Activated CD8-positive, alpha-beta memory T cell treated with anti-CD3 and anti-CD28 coated beads, Interleukin-2, amount 50 U/mL, for 48 hours (primary cell): Measurements from ENCODE around the gene LDB3.

Experiments used
- DNase-seq: peaks from one replicate; pipeline ENCODE4 v3.0.0-alpha.2; 2020

LDB3 gene

GRCh38 chr10:86665218-86665607 is 3.1 kb upstream of the LDB3 start:
- DNase-seq, result no peak

DNA sequence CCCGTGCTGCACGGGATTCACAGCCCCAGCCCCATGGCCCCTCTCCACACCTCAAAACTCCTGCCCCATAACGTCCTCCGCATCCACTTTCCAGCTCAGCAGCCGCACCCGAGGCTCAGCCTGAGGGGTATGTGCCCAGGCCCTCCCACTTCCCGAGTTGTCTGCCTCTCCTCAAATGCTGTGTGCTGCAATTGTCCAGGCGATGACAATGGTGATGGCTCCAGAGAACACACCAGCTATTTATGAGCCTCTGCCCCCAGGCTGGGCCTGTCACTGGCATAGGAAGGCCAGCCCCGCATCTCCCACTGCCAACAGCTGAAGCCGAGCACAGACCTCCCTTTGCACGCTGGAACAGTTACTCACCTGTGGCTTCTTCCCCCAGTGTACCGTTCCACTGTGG is 2.4 kb upstream of the LDB3 start:
- no peak for DNase-seq

- DNase-seq, result no peak
These were observed 1.8 kb upstream of the LDB3 start for GRCh38 chr10:86666538-86666937.

DNA sequence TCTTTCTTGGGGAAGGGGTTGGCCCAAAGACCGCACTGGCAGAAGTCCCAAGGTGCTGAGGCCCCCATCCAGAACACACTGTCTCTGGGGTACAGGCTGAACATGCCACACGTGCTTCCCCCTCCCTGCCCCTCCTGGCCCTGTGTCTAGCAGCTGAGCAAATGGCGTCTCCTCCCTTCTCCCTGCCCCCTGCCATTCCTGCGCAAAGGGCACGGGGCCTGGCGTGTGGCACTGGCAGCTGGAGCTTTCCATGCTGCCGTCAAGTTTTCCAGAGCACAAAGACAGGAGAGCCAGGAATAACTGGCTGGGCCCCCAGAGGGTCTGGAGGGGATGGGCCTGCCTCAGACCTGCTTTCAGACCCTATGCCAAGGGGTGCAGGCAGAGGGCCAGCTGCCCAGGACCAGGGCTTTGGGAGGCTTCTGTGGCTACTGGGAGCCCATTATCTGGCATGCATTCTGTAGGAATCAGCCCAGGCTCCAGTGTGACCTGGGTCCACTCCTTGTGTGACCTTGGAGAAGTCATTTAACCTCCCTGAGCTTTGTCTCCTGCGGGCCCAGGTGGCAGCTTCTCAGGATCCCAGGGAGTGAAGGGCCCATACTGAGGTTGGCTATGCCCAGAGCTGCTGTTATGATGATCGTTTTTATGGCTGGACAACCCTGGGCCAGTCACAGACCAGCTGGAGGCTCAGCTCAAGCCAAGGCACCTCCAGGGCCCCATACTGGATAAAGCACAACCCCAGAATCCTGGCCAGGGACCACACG is 710 bp upstream of the LDB3 start:
- no peak for DNase-seq

GRCh38 chr10:86670290-86670811 is 2.0 kb downstream of the LDB3 start:
- no peak for DNase-seq

DNA sequence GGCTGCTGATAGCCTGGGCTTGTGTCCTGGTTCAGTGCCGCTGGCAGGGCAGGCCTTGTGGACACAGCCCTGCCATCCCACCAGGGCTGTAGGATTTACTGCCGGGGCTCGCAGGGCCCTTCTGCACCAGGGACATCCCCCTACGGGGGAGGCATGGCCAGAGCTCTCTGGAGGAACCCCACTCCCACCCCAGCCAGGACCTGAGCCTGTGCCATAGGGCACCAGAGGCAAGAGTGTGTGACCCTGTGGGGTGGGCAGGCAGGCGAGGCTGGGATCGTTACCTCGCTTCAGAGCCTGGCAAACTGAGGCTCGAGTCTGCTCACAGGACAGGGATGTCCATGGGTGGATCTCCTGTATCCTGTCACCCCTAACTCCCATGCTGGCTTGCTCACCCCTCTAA is 2.6 kb downstream of the LDB3 start:
- no peak for DNase-seq

- no peak for DNase-seq
These were observed 3.1 kb downstream of the LDB3 start for GRCh38 chr10:86671419-86671818.

DNA sequence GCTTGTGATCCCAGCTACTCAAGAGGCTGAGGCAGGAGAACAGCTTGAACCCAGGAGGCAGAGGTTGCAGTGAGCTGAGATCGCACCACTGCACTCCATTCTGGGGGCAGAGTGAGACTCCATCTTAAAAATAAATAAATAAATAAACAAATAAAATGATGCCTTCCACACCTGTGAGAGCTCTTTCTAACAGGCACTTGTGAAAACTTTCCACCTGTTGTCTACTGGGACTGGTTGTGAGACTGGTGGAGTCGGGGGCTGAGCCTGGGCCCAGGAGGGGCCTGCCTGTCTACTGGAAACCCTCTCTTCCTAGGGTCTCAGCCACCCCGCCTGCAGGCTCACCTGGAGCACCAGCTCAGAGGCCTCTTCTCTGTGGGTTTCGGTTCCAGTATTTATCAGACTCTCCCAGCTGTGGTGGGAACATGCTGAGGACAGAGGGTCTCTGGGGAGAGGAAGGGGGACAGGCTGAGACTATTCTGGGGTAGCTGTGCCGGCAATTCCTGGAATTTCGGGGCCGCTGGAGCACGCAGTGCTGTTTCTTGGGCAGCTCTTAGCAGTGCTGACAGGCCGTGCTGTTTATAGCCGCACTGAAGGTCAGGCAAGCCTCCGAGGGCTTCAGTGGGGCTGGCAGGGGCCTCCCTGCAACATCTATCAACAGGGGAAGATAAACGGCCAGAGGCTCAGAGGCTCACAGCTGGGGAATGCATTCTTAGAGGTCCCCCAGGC is 3.8 kb downstream of the LDB3 start:
- no peak for DNase-seq

- no peak for DNase-seq
These were observed 5.0 kb downstream of the LDB3 start for GRCh38 chr10:86673216-86673826.

DNA sequence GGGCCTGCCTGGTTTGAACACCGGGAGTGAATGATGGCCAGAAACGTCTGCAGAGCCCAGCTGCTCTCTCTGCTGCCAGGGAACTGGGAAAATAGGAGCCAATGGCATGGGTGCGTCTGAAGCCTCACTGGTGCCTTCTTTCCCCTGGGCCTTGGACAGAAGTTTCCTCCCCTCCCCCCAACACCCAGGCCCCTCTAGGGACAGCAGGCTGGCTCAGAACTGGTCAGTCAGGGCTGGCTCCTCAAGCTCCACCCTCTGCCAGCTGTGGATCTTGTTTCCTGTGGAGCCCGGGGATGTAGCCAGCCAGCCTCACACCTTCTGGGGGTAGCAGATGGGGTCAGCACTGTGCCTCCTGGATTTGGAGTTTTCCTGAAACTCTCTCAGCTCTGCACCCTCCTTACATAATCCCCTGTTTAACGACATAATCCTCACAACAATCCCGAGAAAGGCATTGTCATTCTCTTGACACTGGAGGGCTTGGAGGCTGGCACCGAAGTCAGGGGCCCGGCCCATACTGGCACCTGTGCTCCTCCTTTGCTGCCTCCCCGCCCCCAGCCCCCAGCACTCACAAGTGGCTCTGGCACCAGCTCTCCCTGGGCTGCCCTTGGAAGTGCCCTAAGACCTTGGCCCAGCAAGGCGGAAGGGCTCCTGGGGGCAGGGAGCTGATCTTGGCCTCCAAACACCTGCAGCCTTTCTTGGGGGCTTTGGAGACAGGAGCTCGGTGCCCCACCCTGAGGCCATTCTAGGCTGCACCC is 5.7 kb downstream of the LDB3 start:
- DNase-seq, result no peak

- DNase-seq, result no peak
These were observed 6.6 kb downstream of the LDB3 start for GRCh38 chr10:86674912-86675311.

- DNase-seq, result no peak
These were observed 9.1 kb downstream of the LDB3 start for GRCh38 chr10:86677374-86677773.

GRCh38 chr10:86678999-86679792 is 10.9 kb downstream of the LDB3 start:
- no peak for DNase-seq

DNA sequence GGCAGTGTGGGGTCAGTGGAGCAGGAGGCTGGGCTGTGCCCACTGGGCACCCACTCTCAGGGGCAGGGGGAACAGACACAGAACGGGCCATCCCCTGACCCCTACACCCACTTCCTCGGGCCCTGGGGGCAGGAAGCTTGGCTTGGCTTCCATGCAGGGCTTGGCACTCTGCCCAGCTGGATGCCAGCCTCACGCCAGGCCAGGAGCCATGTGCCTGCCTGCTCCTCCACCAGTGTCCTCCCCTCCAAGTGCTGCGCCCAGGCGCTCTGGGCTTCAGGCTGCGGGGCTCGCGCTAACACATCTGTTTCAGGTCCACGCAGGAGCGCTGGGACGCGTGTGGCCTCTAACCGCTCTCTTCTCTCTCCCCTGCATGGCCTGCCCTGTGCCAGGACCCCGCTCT is 12.7 kb downstream of the LDB3 start:
- no peak for DNase-seq

- DNase-seq, result no peak
These were observed 13.5 kb downstream of the LDB3 start for GRCh38 chr10:86681722-86682386.

DNA sequence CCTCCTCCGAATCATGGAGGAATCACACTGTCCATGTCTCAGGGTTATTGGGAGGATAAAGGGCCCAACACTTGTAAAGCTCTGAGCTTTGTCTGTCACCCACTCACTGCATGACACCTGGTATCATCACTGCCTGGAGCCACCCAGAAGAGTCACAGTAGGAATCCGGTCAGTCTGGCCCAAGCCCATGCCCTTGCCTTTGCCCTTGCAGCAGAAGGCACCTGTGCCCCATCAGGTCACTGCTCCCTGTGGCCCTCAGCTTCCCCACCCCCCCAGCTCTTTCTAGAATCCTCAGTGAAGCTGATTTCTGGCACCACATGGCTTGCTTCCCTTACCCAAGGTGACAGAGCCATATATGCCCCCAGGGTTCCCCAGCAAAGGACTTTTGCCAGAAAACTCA is 14.4 kb downstream of the LDB3 start:
- DNase-seq, result no peak

DNA sequence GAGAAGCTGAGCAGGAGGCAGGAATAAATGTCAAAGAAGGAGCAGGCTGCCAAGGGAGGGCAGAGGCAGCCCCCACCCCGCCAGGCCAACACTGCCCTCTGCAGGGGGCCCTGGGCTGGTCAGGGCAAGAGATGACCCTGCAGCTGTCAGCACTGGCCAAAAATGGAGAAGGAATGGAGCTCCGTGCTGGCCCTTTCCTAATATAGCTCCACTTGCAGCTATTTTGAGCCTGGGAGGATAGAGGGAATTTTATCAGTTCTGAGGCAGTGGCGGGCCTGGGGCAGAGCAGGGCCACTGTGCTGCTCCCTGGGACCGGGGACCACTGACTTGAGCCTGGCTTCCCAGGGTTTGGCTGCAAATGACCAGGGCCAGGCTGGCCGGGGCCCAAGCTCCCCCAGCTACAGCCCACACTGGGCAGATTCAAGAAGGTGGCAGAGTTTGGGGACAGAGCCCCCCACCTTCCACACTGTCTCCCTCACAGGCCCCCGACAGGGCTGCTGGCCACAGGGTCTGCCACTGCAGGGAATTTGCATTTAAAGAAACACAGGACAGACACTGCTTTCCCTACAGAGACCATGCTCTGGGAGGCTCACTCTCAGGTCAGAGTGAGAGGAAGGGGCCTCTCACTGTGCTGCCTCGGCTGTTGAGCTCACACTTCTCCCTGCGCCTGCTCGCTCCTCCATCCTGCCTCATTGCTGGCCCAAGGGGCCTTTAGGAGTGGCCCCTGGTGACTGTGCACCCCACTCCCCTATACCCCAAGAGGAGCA is 16.2 kb downstream of the LDB3 start:
- DNase-seq, result no peak

GRCh38 chr10:86685416-86685815 is 17.1 kb downstream of the LDB3 start:
- DNase-seq, result no peak

DNA sequence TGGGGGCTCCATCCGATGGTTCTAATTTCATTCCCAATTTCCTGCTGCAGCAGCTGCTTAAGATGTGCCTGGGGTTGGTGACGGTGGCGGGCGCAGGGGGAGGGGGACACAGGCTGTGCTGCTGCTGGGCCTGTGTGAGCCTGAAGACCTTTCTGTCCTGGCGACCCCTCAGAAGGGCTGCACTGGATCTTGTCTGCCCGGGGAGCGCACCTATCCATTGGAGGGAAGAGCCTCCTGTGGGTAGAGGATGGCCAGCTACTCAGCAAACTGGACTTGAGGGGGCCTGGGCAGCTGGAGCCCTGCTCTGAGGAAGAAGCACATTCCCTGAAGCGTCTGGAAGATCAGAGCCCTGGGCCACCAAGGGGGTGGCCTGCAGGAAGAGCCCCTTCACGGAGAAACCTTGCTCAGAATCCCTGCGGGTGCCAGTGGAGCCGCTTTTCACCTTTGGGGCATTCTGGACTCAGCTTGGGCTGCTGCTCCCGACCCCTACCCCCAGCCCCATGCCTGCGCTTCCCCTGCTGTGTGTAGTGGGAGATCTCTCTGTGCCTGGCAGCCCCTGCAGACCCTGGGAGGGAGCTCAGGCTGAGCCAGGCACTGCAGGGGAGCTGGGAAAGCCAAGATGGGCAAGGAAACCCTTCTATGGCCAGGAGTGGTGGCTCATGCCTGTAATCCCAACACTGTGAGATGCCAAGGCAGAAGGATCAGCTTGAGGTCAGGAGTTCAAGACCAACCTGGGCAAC is 17.8 kb downstream of the LDB3 start:
- no peak for DNase-seq

GRCh38 chr10:86686972-86687371 is 18.7 kb downstream of the LDB3 start:
- no peak for DNase-seq
